ENCODE measurements around the gene FOXO1.

- TF ChIP-seq POLR2A (IDR thresholded peaks at IDR 0.05) = no peak
- TF ChIP-seq CTCF (IDR thresholded peaks at IDR 0.05) = no peak
Observed at GRCh38 chr13:40608308-40608707, 58.1 kb downstream of the FOXO1 start.

Data from esophagus squamous epithelium (tissue), 4 donors.